H9 (cell line): ENCODE measurements around the gene TCP10L. TPM values are rescaled to one million over a fixed set of nuclear protein-coding genes. Genes with fewer than 3 reads are reported as not detected.

Source experiments
- DNase-seq: peaks from one replicate; pipeline ENCODE4 v3.0.0-alpha.2; 2017
- H2AFZ ChIP-seq: one replicate; pipeline ENCODE4 v1.6.1; 2013; ENCODE audit warnings: mild to moderate bottlenecking, low read length, control low read depth, moderate library complexity
- H2AK5ac ChIP-seq: 2 replicates; pipeline ENCODE4 v1.6.1; 2013; ENCODE audit warnings: low read length, control low read depth, mixed read lengths; ENCODE audit not compliant: insufficient read length
- H2BK120ac ChIP-seq: one replicate; pipeline ENCODE4 v1.6.1; 2013; ENCODE audit warnings: low read depth, mild to moderate bottlenecking, low read length, control low read depth, inconsistent platforms; ENCODE audit not compliant: poor library complexity, severe bottlenecking
- H2BK12ac ChIP-seq: 2 replicates; pipeline ENCODE4 v1.6.1; 2013; ENCODE audit warnings: low read length, control low read depth, mixed read lengths, low read depth; ENCODE audit not compliant: insufficient read length
- H2BK15ac ChIP-seq: 2 replicates; pipeline ENCODE4 v1.6.1; 2013; ENCODE audit warnings: low read depth, low read length, control low read depth
- H2BK20ac ChIP-seq: one replicate; pipeline ENCODE4 v1.6.1; 2013; ENCODE audit warnings: low read depth, mild to moderate bottlenecking, low read length, control low read depth, inconsistent platforms; ENCODE audit not compliant: poor library complexity, severe bottlenecking
- H2BK5ac ChIP-seq: 2 replicates; pipeline ENCODE4 v1.6.1; 2013; ENCODE audit warnings: low read length, control low read depth, mixed read lengths; ENCODE audit not compliant: insufficient read length
- H3K14ac ChIP-seq: 2 replicates; pipeline ENCODE4 v1.6.1; 2013; ENCODE audit warnings: low read length, control low read depth; ENCODE audit not compliant: insufficient read depth
- H3K18ac ChIP-seq: 2 replicates; pipeline ENCODE4 v1.6.1; 2013; ENCODE audit warnings: low read depth, mild to moderate bottlenecking, mixed read lengths, low read length, control low read depth; ENCODE audit not compliant: insufficient read length
- H3K23ac ChIP-seq: 2 replicates; pipeline ENCODE4 v1.6.1; 2013; ENCODE audit warnings: low read length, control low read depth, mixed read lengths, low read depth; ENCODE audit not compliant: insufficient read length
- H3K23me2 ChIP-seq: 2 replicates; pipeline ENCODE4 v1.6.1; 2013; ENCODE audit warnings: low read depth, mild to moderate bottlenecking, mixed read lengths, low read length, control low read depth; ENCODE audit not compliant: insufficient read length, poor library complexity, severe bottlenecking
- H3K27ac ChIP-seq: 2 replicates; pipeline ENCODE4 v1.5.1; 2013; ENCODE audit warnings: low read length, control low read depth, mixed read lengths, low read depth; ENCODE audit not compliant: insufficient read length
- H3K27me3 ChIP-seq: 2 replicates; pipeline ENCODE4 v1.6.1; 2013; ENCODE audit warnings: low read length, control low read depth, inconsistent platforms; ENCODE audit not compliant: insufficient read depth
- H3K4ac ChIP-seq: 2 replicates; pipeline ENCODE4 v1.6.1; 2013; ENCODE audit warnings: low read depth, mild to moderate bottlenecking, control low read depth, inconsistent platforms, low read length, moderate library complexity
- H3K4me1 ChIP-seq: 2 replicates; pipeline ENCODE4 v1.6.1; 2013; ENCODE audit warnings: low read length, control low read depth, inconsistent platforms; ENCODE audit not compliant: insufficient read depth
- H3K4me2 ChIP-seq: 2 replicates; pipeline ENCODE4 v1.6.1; 2013; ENCODE audit warnings: low read length, control low read depth, mixed read lengths; ENCODE audit not compliant: insufficient read length, insufficient read depth
- H3K56ac ChIP-seq: 2 replicates; pipeline ENCODE4 v1.6.1; 2013; ENCODE audit warnings: low read depth, mild to moderate bottlenecking, mixed read lengths, low read length, control low read depth; ENCODE audit not compliant: insufficient read length
- H3K79me1 ChIP-seq: 2 replicates; pipeline ENCODE4 v1.6.1; 2013; ENCODE audit warnings: low read depth, mild to moderate bottlenecking, moderate library complexity, low read length, control low read depth, inconsistent platforms; ENCODE audit not compliant: insufficient read depth, poor library complexity, severe bottlenecking
- H3K79me2 ChIP-seq: 2 replicates; pipeline ENCODE4 v1.6.1; 2013; ENCODE audit warnings: low read length, control low read depth, inconsistent platforms; ENCODE audit not compliant: insufficient read depth
- H3K9ac ChIP-seq: 2 replicates; pipeline ENCODE4 v1.6.1; 2013; ENCODE audit warnings: low read length, control low read depth, mixed read lengths; ENCODE audit not compliant: insufficient read length; ENCODE audit errors: extremely low read depth
- H3K9me3 ChIP-seq: one replicate; pipeline ENCODE4 v1.6.1; 2013; ENCODE audit warnings: low read depth, low read length, inconsistent platforms; ENCODE audit not compliant: control insufficient read depth
- H3T11ph ChIP-seq: one replicate; pipeline ENCODE4 v1.6.1; 2013; ENCODE audit warnings: mild to moderate bottlenecking, low read length, control low read depth, inconsistent platforms
- H4K20me1 ChIP-seq: one replicate; pipeline ENCODE4 v1.6.1; 2013; ENCODE audit not compliant: control insufficient read depth, insufficient read length, insufficient read depth
- H4K5ac ChIP-seq: 2 replicates; pipeline ENCODE4 v1.6.1; 2013; ENCODE audit warnings: low read depth, mild to moderate bottlenecking, mixed read lengths, low read length, control low read depth; ENCODE audit not compliant: insufficient read length
- H4K8ac ChIP-seq: replicated peaks from 2 replicates; pipeline ENCODE4 v1.6.1; 2013; ENCODE audit warnings: low read length, control low read depth, mixed read lengths, low read depth; ENCODE audit not compliant: insufficient read length
- H4K91ac ChIP-seq: 2 replicates; pipeline ENCODE4 v1.6.1; 2013; ENCODE audit warnings: low read depth, mild to moderate bottlenecking, moderate library complexity, mixed read lengths, low read length, control low read depth; ENCODE audit not compliant: insufficient read length
- H3K27ac Mint-ChIP-seq, 3 experiments: 2 replicates in 2 of 3; 3 replicates in 1 of 3; pipeline ENCODE4 v1.8.0; 2020 to 2021; ENCODE audit warnings: mixed read lengths in 3 of 3, mild to moderate bottlenecking in 1 of 3, moderate library complexity in 1 of 3
- H3K27me3 Mint-ChIP-seq: 2 replicates; pipeline ENCODE4 v1.8.0; 2021; ENCODE audit warnings: low read depth, mild to moderate bottlenecking, moderate library complexity, mixed read lengths
- H3K36me3 Mint-ChIP-seq, 3 experiments: 2 replicates in 2 of 3; 3 replicates in 1 of 3; pipeline ENCODE4 v1.8.0; 2020 to 2021; ENCODE audit warnings: low read depth in 3 of 3, mixed read lengths in 3 of 3; ENCODE audit not compliant: insufficient read depth in 1 of 3
- H3K4me1 Mint-ChIP-seq, 2 experiments: 2 replicates each; pipeline ENCODE4 v1.8.0; 2020; ENCODE audit warnings: mixed read lengths in 2 of 2
- H3K4me3 Mint-ChIP-seq, 2 experiments: 2 replicates in 1 of 2; 3 replicates in 1 of 2; pipeline ENCODE4 v1.8.0; 2020 to 2021; ENCODE audit warnings: mild to moderate bottlenecking in 2 of 2, mixed read lengths in 2 of 2, moderate library complexity in 1 of 2
- H3K9me3 Mint-ChIP-seq, 2 experiments: 2 replicates in 1 of 2; 3 replicates in 1 of 2; pipeline ENCODE4 v1.8.0; 2020; ENCODE audit warnings: mild to moderate bottlenecking in 2 of 2, mixed read lengths in 2 of 2, moderate library complexity in 1 of 2
- WGBS: extraction: QIAGEN DNeasy Blood & Tissue Kit; methylation state at CpG from one replicate; pipeline ENCODE4 v1.1.7; 2013; ENCODE audit warnings: missing lambda C conversion rate, low lambda C conversion rate, mixed read lengths; ENCODE audit not compliant: insufficient read length; ENCODE audit errors: extremely low coverage; 5-methylcytosine and 5-hydroxymethylcytosine counted together
- total RNA-seq: library from RNA; stranded (reverse); gene quantifications from 2 replicates; pipeline ENCODE4 v1.2.1, GENCODE V29; 2021
- TF ChIP-seq, protein P1 (sequence below): fragments of 200-600 bp; sonication (generic); conservative IDR thresholded peaks from 3 replicates; pipeline ENCODE4 v1.8.0; 2021; ENCODE audit warnings: antibody characterized with exemption, mild to moderate bottlenecking

The TCP10L gene
- total RNA-seq, 1 experiment from 2014 or later: 5.1 TPM

- Histone ChIP-seq H4K91ac (no peak overlapping the region), H3K14ac (no peak overlapping the region), H3K79me1 (no peaks in the 10 kb centered on the region), H3K56ac (no peak overlapping the region), H4K20me1 (no peaks in the 10 kb centered on the region), H3K23me2 (no peaks in the 10 kb centered on the region), H4K5ac (no peak overlapping the region), H2AK5ac (no peak overlapping the region), H4K8ac (no peak overlapping the region), H2AFZ (no peak overlapping the region), H3K9ac (no peak overlapping the region), H3K4ac (no peak overlapping the region), H2BK5ac (no peak overlapping the region), H3T11ph (no peak overlapping the region), H3K4me2 (no peak overlapping the region), H3K27me3 (no peaks in the 10 kb centered on the region), H2BK12ac (no peak overlapping the region), H3K79me2 (no peaks in the 10 kb centered on the region), H3K18ac (no peak overlapping the region), H2BK20ac (no peak overlapping the region), H3K4me1 (peaks cover 11% of the 10 kb centered on the region; the same call in 1 of the 2 replicates), H2BK15ac (no peak overlapping the region), H2BK120ac (no peak overlapping the region), H3K27ac (no peak overlapping the region), H3K23ac (no peak overlapping the region), H3K9me3 (no peaks in the 10 kb centered on the region)
- WGBS: no CpG with 5 or more reads among the region's 8 CpGs
- 0 out of 7 replicates have a peak overlapping the region, but pooled peaks of 1 of the 3 experiments have one; percentile 24 for H3K27ac Mint-ChIP-seq
- TF ChIP-seq, protein P1, sequence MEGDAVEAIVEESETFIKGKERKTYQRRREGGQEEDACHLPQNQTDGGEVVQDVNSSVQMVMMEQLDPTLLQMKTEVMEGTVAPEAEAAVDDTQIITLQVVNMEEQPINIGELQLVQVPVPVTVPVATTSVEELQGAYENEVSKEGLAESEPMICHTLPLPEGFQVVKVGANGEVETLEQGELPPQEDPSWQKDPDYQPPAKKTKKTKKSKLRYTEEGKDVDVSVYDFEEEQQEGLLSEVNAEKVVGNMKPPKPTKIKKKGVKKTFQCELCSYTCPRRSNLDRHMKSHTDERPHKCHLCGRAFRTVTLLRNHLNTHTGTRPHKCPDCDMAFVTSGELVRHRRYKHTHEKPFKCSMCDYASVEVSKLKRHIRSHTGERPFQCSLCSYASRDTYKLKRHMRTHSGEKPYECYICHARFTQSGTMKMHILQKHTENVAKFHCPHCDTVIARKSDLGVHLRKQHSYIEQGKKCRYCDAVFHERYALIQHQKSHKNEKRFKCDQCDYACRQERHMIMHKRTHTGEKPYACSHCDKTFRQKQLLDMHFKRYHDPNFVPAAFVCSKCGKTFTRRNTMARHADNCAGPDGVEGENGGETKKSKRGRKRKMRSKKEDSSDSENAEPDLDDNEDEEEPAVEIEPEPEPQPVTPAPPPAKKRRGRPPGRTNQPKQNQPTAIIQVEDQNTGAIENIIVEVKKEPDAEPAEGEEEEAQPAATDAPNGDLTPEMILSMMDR: no peak
- no peak for DNase-seq
- peaks cover 33 to 39% of the 10 kb centered on the region in 2 experiments for H3K4me1 Mint-ChIP-seq
- H3K36me3 Mint-ChIP-seq: peaks cover 41 to 68% (median 52%) of the 10 kb centered on the region in 3 experiments
- H3K9me3 Mint-ChIP-seq: no peaks in the 10 kb centered on the region
- no peak overlapping the region for H3K4me3 Mint-ChIP-seq
- no peaks in the 10 kb centered on the region; the same call in 1 of the 2 replicates for H3K27me3 Mint-ChIP-seq
These were observed 14.2 kb upstream of the TCP10L start for GRCh38 chr21:32599526-32599925.
